Neutrophil (primary cell): ENCODE results near the gene ACTL9.

ENCODE experiments used
- H3K27ac ChIP-seq: fragments of 200-600 bp; sonication (generic); 2 replicates; pipeline ENCODE4 v1.5.1; 2016; ENCODE audit warnings: mild to moderate bottlenecking, moderate library complexity
- H3K27me3 ChIP-seq: fragments of 200-600 bp; sonication (generic); 2 replicates; pipeline ENCODE4 v1.6.0; 2016; ENCODE audit warnings: mild to moderate bottlenecking
- H3K36me3 ChIP-seq: fragments of 200-600 bp; sonication (generic); 2 replicates; pipeline ENCODE4 v1.5.1; 2017
- H3K4me1 ChIP-seq, 2 experiments: fragments of 200-600 bp in 1 of 2; sonication (generic) in 1 of 2; 1 replicate in 1 of 2; 2 replicates in 1 of 2; pipeline versions ENCODE4 v1.5.1 to v1.6.1; 2013 to 2016; ENCODE audit warnings: low read depth in 1 of 2, low read length in 1 of 2, mild to moderate bottlenecking in 1 of 2, moderate library complexity in 1 of 2; ENCODE audit not compliant: control insufficient read depth in 1 of 2, insufficient read depth in 1 of 2
- H3K4me3 ChIP-seq, 2 experiments: fragments of 200-600 bp in 1 of 2; sonication (generic) in 1 of 2; 1 replicate in 1 of 2; 2 replicates in 1 of 2; pipeline ENCODE4 v1.5.1; 2013 to 2016; ENCODE audit warnings: low read depth in 1 of 2, low read length in 1 of 2, mild to moderate bottlenecking in 1 of 2, moderate library complexity in 1 of 2
- H3K9me3 ChIP-seq: fragments of 200-600 bp; sonication (generic); 2 replicates; pipeline ENCODE4 v1.5.1; 2016
- CTCF ChIP-seq: fragments of 200-600 bp; sonication (generic); IDR thresholded peaks from 2 replicates; pipeline ENCODE4 v1.5.1; 2016; ENCODE audit warnings: antibody characterized with exemption

The ACTL9 gene

GRCh38 chr19:8675066-8675465 is 23.5 kb downstream of the ACTL9 start:
- H3K27me3 ChIP-seq, result peaks cover 26% of the 10 kb centered on the region
- no peaks in the 10 kb centered on the region for H3K9me3 ChIP-seq
- H3K4me3 ChIP-seq, result no peak overlapping the region
- TF ChIP-seq CTCF, result no peak
- H3K27ac ChIP-seq, result no peak overlapping the region
- H3K36me3 ChIP-seq, result no peaks in the 10 kb centered on the region
- H3K4me1 ChIP-seq, result no peaks in the 10 kb centered on the region

- H3K9me3 ChIP-seq, result no peaks in the 10 kb centered on the region
- no peak for TF ChIP-seq CTCF
- H3K27ac ChIP-seq, result no peak overlapping the region
- H3K27me3 ChIP-seq, result peaks cover 35% of the 10 kb centered on the region
- H3K4me3 ChIP-seq, result no peak overlapping the region
- no peaks in the 10 kb centered on the region for H3K4me1 ChIP-seq
- H3K36me3 ChIP-seq, result no peaks in the 10 kb centered on the region
Observed at GRCh38 chr19:8673276-8673891, 25.2 kb downstream of the ACTL9 start.

GRCh38 chr19:8666814-8667405 is 31.7 kb downstream of the ACTL9 start:
- Histone ChIP-seq H3K4me1 (no peaks in the 10 kb centered on the region), H3K36me3 (no peaks in the 10 kb centered on the region), H3K27ac (no peak overlapping the region), H3K4me3 (no peak overlapping the region), H3K27me3 (peaks cover 69% of the 10 kb centered on the region), H3K9me3 (no peaks in the 10 kb centered on the region)
- TF ChIP-seq CTCF, result no peak

GRCh38 chr19:8665468-8666213 is 33.0 kb downstream of the ACTL9 start:
- no peak for TF ChIP-seq CTCF
- no peak overlapping the region for H3K4me3 ChIP-seq
- no peaks in the 10 kb centered on the region for H3K36me3 ChIP-seq
- H3K9me3 ChIP-seq, result no peaks in the 10 kb centered on the region
- H3K27me3 ChIP-seq, result peaks cover 59% of the 10 kb centered on the region
- H3K4me1 ChIP-seq, result no peaks in the 10 kb centered on the region
- no peak overlapping the region for H3K27ac ChIP-seq

- Histone ChIP-seq H3K9me3 (no peaks in the 10 kb centered on the region), H3K36me3 (no peaks in the 10 kb centered on the region), H3K27ac (no peak overlapping the region), H3K27me3 (peaks cover 56% of the 10 kb centered on the region), H3K4me1 (no peaks in the 10 kb centered on the region), H3K4me3 (no peak overlapping the region)
- no peak for TF ChIP-seq CTCF
Observed at GRCh38 chr19:8664671-8665057, 33.9 kb downstream of the ACTL9 start.
